Islet of Langerhans (tissue), 1 donor: ENCODE measurements around the gene GSC.
"Not testable (repeated sequence)": the region's sequence is repeated elsewhere in the genome, so short reads cannot be mapped to it uniquely, and the experiment has no call there.

Experiments used
- FAIRE-seq: peaks from one replicate; lab custom pipeline; 2011; peaks lifted over from hg19 to GRCh38; lab: Jason Lieb, UNC

Gene GSC

DNA sequence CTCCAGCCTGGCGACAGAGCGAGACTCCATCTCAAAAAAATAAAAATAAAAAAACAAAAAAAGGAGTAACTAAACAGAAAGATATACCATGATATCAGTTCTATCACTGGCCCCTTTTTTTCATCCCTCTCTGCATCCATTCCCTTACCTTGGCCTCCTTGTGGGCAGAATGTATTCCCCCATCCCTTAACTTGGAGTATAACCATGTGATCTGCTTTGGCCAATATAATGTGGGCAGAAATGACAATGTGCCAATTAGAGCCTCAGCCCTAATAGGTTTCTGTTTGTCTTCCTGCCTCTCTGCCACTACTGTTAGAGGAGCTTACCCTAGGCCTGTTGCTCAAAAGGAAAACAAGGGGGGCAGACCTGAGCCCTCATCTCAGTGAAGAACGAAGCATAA, 23.8 kb downstream of the GSC start:
- no peak for FAIRE-seq

DNA sequence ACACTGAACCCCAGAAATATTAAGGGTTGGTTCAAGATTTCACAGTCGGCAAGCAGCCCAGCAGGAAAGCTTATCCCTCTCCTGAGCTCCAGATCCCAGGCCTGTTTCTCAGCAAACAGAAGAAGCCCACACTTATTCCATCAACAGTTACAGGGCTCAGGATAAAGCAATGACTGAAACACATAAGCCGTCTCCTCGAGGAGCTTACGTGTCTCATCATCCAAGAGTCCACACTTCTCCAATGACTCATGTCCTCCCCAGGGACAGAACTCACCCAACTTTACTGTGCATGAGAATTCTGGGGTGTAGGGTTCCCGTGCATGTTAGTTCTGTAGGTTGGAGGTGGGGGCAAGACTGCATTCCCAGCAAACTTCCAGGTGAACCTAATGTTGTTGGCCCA, 31.2 kb downstream of the GSC start:
- no peak for FAIRE-seq

DNA sequence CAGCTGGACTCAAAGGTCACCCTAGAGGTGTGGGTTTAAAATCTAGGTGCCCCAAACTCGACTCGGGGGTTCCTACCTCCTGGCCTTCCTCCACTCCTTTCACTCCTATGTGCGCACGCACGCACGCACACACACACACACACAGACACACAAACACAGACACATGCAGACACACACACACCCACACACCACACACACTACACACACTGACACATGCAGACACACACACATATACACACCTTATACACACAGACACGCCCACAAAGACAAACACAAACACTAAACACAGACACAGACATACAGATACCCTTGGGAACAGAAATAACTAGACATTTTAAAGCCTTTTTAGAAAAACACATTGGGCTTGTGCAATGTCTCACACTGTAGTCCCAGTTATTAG, 31.8 kb downstream of the GSC start:
- FAIRE-seq: no peak

DNA sequence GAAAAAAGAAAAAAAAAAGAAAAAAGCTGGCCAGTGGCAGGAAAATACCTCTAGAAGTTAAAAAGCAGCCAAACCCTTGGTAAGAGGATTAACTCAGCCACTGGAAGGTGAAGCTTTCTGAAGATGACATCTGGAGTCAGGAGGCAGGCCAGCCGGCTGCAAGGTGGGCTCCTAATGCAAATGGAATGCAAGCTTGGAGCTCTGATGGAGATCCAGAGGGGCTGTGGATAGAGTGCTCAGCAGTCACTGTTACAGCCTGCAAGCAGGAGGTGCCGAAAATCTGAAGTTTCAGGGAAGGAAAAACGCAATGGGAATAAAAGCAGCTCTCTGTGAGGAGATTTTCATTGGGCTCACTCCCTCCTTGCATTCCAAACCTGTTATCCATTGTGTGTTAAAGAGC, 41.0 kb downstream of the GSC start:
- FAIRE-seq: no peak

DNA sequence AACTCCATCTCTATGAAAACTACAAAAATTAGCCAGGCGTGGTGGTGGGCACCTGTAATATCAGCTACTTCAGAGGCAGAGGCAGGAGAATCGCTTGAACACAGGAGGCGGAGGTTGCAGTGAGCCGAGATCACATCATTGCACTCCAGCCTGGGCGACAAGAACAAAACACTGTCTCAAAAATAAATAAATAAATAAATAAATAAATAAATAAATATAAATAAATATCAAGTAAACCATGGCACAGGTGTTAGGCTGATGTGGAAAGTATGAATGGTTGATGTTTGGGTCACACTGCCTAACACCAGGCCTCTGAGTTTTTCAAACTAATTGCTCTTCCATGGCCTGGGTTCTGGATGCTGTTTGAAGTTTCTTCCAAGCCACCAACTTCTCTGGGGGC, 41.5 kb downstream of the GSC start:
- not testable (repeated sequence) for FAIRE-seq

DNA sequence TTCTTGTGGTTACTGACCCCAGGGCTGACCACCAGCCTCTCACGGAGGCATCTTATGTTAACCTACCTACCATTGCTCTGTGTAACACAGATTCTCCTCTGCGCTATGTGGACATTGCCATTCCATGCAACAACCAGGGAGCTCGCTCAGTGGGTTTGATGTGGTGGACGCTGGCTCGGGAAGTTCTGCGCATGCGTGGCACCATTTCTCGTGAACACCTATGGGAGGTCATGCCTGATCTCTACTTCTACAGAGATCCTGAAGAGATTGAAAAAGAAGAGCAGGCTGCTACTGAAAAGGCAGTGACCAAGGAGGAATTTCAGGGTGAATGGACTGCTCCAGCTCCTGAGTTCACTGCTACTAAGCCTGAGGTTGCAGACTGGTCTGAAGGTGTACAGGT, 43.3 kb downstream of the GSC start:
- FAIRE-seq: not testable (repeated sequence)

DNA sequence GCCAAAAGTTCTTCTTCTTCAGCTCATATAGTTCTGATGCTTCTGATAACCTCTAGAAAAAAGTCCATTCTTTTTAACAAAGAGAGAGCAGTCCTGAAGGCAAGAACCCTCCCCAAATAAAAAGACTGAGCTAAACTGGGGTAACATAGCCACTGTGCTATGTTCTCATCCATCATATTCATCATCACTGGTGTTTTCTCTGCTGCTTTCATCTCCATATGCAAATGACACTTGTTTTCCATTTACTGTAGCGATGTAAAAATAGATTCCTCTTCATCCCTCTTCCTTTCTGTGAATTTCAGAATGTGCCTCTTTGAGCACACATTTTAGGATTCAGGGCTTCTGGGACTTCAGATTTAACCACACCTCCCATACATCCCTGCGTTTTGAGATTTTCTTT, 44.9 kb downstream of the GSC start:
- FAIRE-seq: no peak

DNA sequence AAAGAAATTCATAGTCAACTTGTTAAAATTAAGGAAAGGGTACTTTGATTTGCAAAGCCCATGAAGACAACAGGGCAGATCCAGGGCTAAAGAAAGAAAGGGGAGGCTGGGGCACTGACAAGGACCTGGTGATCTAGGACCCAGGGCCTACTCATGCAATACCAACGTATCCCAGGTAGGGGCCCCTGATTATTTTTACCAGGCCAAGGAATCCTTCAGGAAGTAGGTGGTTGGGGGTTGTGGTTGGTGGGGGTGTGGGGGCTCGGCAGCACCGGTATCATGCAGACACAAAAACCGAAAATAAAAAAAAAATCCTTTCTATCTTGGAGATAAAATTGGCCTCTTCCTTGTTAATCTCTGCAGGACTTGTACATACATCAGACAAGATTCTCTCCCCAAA, 47.5 kb downstream of the GSC start:
- FAIRE-seq: no peak
